ENCODE data around the gene ATP8B1.

Gene ATP8B1

GRCh38 chr18:57791911-57792310 is 11.2 kb downstream of the ATP8B1 start:
- Histone ChIP-seq H3K9me2 (replicated peaks; ENCODE audit: low read depth, low read length) (no peaks in the 10 kb centered on the region), H3K9ac (ENCODE audit: low read depth, low read length, poor library complexity, severe bottlenecking) (no peak overlapping the region), H3K4me3 (ENCODE audit: low read length, poor library complexity, severe bottlenecking) (no peak overlapping the region), H4K20me1 (ENCODE audit: insufficient read depth, low read length, poor library complexity, severe bottlenecking) (no peaks in the 10 kb centered on the region), H3K9me3 (ENCODE audit: insufficient read depth, low read depth, low read length) (no peaks in the 10 kb centered on the region), H3K27me3 (ENCODE audit: insufficient read depth, low read length, poor library complexity, severe bottlenecking) (no peaks in the 10 kb centered on the region), H3K79me2 (ENCODE audit: insufficient read depth, low read length) (no peaks in the 10 kb centered on the region), H2AFZ (ENCODE audit: low read length) (no peak overlapping the region), H3K4me2 (ENCODE audit: low read depth, low read length, poor library complexity, severe bottlenecking) (no peak overlapping the region), H3K36me3 (ENCODE audit: insufficient read depth, low read length) (no peaks in the 10 kb centered on the region), H3K4me1 (ENCODE audit: insufficient read depth, low read length, poor library complexity, severe bottlenecking) (peaks cover 7% of the 10 kb centered on the region), H3F3A (ENCODE audit: low read depth) (no peaks in the 10 kb centered on the region)
- TF ChIP-seq EZH2phosphoT487 (IDR thresholded peaks at IDR 0.05; ENCODE audit: borderline replicate concordance) = no peak
- TF ChIP-seq, protein P1, sequence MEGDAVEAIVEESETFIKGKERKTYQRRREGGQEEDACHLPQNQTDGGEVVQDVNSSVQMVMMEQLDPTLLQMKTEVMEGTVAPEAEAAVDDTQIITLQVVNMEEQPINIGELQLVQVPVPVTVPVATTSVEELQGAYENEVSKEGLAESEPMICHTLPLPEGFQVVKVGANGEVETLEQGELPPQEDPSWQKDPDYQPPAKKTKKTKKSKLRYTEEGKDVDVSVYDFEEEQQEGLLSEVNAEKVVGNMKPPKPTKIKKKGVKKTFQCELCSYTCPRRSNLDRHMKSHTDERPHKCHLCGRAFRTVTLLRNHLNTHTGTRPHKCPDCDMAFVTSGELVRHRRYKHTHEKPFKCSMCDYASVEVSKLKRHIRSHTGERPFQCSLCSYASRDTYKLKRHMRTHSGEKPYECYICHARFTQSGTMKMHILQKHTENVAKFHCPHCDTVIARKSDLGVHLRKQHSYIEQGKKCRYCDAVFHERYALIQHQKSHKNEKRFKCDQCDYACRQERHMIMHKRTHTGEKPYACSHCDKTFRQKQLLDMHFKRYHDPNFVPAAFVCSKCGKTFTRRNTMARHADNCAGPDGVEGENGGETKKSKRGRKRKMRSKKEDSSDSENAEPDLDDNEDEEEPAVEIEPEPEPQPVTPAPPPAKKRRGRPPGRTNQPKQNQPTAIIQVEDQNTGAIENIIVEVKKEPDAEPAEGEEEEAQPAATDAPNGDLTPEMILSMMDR (conservative IDR thresholded peaks at IDR 0.05; ENCODE audit: low read length) = no peak

DNA sequence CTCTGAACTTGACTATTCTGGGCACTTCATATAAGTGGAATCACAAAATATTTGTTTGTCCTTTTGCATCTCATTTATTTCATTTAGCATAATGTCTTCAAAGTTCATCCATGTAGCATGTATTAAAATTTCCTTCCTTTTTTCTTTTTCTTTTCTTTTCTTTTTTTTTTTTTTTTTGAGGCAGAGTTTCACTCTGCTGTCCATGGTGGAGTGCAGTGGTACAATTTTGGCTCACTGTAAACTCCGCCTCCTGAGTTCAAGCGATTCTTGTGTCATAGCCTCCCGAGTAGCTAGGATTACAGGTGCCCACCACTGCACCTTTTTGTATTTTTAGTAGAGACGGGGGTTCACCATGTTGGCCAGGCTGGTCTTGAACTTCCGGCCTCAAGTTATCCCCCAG is 11.9 kb downstream of the ATP8B1 start:
- Histone ChIP-seq H4K20me1 (ENCODE audit: insufficient read depth, low read length, poor library complexity, severe bottlenecking) (no peaks in the 10 kb centered on the region), H3K9ac (ENCODE audit: low read depth, low read length, poor library complexity, severe bottlenecking) (no peak overlapping the region), H3K4me2 (ENCODE audit: low read depth, low read length, poor library complexity, severe bottlenecking) (no peak overlapping the region), H2AFZ (ENCODE audit: low read length) (no peak overlapping the region), H3K79me2 (ENCODE audit: insufficient read depth, low read length) (no peaks in the 10 kb centered on the region), H3K9me3 (ENCODE audit: insufficient read depth, low read depth, low read length) (no peaks in the 10 kb centered on the region), H3K4me3 (ENCODE audit: low read length, poor library complexity, severe bottlenecking) (no peak overlapping the region), H3K4me1 (ENCODE audit: insufficient read depth, low read length, poor library complexity, severe bottlenecking) (peaks cover 7% of the 10 kb centered on the region), H3K9me2 (replicated peaks; ENCODE audit: low read depth, low read length) (no peaks in the 10 kb centered on the region), H3K27me3 (ENCODE audit: insufficient read depth, low read length, poor library complexity, severe bottlenecking) (no peaks in the 10 kb centered on the region), H3K36me3 (ENCODE audit: insufficient read depth, low read length) (no peaks in the 10 kb centered on the region), H3F3A (ENCODE audit: low read depth) (no peaks in the 10 kb centered on the region)
- no peak for TF ChIP-seq EZH2phosphoT487 (IDR thresholded peaks at IDR 0.05; ENCODE audit: borderline replicate concordance)
- TF ChIP-seq, protein P1 (conservative IDR thresholded peaks at IDR 0.05; ENCODE audit: low read length) = no peak

DNA sequence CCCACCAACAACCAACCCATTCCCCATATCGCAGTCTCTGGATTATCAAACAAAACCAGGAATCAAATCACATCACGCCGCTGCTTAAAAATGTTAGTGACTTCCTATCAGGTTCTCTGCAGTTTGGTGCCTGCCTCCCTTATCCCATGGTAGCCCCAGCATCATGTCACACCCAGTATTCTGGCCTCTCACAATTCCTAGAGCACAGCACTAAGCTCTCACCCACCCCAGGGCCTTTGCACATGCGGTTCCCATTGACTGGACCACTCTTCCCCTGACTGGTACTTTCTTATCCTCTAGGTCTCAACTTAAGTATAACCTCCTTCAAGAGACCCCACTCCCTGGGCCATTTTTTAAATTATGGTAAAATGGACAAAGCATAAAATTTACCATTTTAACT is 12.8 kb downstream of the ATP8B1 start:
- no peaks in the 10 kb centered on the region for H3K27me3 ChIP-seq (ENCODE audit: insufficient read depth, low read length, poor library complexity, severe bottlenecking)
- no peaks in the 10 kb centered on the region for H3F3A ChIP-seq (ENCODE audit: low read depth)
- H3K9me2 ChIP-seq (replicated peaks; ENCODE audit: low read depth, low read length) = no peaks in the 10 kb centered on the region
- no peaks in the 10 kb centered on the region for H3K9me3 ChIP-seq (ENCODE audit: insufficient read depth, low read depth, low read length)
- no peak overlapping the region for H3K4me3 ChIP-seq (ENCODE audit: low read length, poor library complexity, severe bottlenecking)
- no peak overlapping the region for H3K4me2 ChIP-seq (ENCODE audit: low read depth, low read length, poor library complexity, severe bottlenecking)
- H3K4me1 ChIP-seq (ENCODE audit: insufficient read depth, low read length, poor library complexity, severe bottlenecking) = peaks cover 7% of the 10 kb centered on the region
- H3K9ac ChIP-seq (ENCODE audit: low read depth, low read length, poor library complexity, severe bottlenecking) = no peak overlapping the region
- H3K79me2 ChIP-seq (ENCODE audit: insufficient read depth, low read length) = no peaks in the 10 kb centered on the region
- H3K36me3 ChIP-seq (ENCODE audit: insufficient read depth, low read length) = no peaks in the 10 kb centered on the region
- H4K20me1 ChIP-seq (ENCODE audit: insufficient read depth, low read length, poor library complexity, severe bottlenecking) = no peaks in the 10 kb centered on the region
- no peak overlapping the region for H2AFZ ChIP-seq (ENCODE audit: low read length)
- no peak for TF ChIP-seq EZH2phosphoT487 (IDR thresholded peaks at IDR 0.05; ENCODE audit: borderline replicate concordance)
- TF ChIP-seq, protein P1 (conservative IDR thresholded peaks at IDR 0.05; ENCODE audit: low read length) = no peak

Data from Loucy (cell line).